Measurements from ENCODE around the gene MRPS27. TPM values are rescaled to one million over a fixed set of nuclear protein-coding genes. Genes with fewer than 3 reads are reported as not detected.
A peak's percentile ranks its signal among the peaks of the same experiment; 100 is the strongest.

The MRPS27 gene
- total RNA-seq, 4 donors from 2014 or later = 14.3 to 34.7 (median 27.9) TPM

GRCh38 chr5:72179816-72180440, 140.1 kb downstream of the MRPS27 start:
- Histone ChIP-seq H3K27me3 (no peaks in the 10 kb centered on the region), H3K4me1 (peaks cover 0 to 7% (median 5%) of the 10 kb centered on the region in 4 donors), H3K4me3 (peak overlapping the region in 2 of 4 donors; percentile 4 to 26), H3K36me3 (no peaks in the 10 kb centered on the region), H3K27ac (peak overlapping the region in 2 of 4 donors; percentile 23 to 60), H3K9me3 (no peaks in the 10 kb centered on the region)
- in situ Hi-C loops (cut with MboI; ENCODE audit: low pct_ligation_motif_present in 1 of 4, low pct_unique_long_range_greater_than_20kb in 1 of 4, low sequenced_read_pairs in 3 of 4) = no loop called here
- DNase-seq = no peak
- 74 to 84% methylated on average over 8 to 11 of the region's 11 CpGs for WGBS, 2 donors (ENCODE audit: low coverage in 1 of 2)
- intact Hi-C loops (cut with DNase I; ENCODE audit: low total_unique reads) = no loop called here
- TF ChIP-seq EP300 (IDR thresholded peaks at IDR 0.05; ENCODE audit: low read depth) = no peak
- no peak for TF ChIP-seq POLR2AphosphoS5 (IDR thresholded peaks at IDR 0.05)
- no peak for TF ChIP-seq POLR2A (IDR thresholded peaks at IDR 0.05)
- no peak for TF ChIP-seq CTCF (IDR thresholded peaks at IDR 0.05)

- intact Hi-C loops (cut with DNase I; ENCODE audit: low total_unique reads) (no loop called here), in situ Hi-C loops (cut with MboI; ENCODE audit: low pct_ligation_motif_present in 1 of 4, low pct_unique_long_range_greater_than_20kb in 1 of 4, low sequenced_read_pairs in 3 of 4) (no loop called here)
- no peaks in the 10 kb centered on the region for H3K27me3 ChIP-seq
- H3K4me1 ChIP-seq = peaks cover 0 to 7% (median 5%) of the 10 kb centered on the region in 4 donors
- peak overlapping the region; percentile 23 to 62 (median 60) for H3K27ac ChIP-seq
- TF ChIP-seq POLR2A (IDR thresholded peaks at IDR 0.05) = no peak
- no peak for TF ChIP-seq EP300 (IDR thresholded peaks at IDR 0.05; ENCODE audit: low read depth)
- TF ChIP-seq POLR2AphosphoS5 (IDR thresholded peaks at IDR 0.05) = no peak
- TF ChIP-seq CTCF (IDR thresholded peaks at IDR 0.05) = no peak
- WGBS, 2 donors (ENCODE audit: low coverage in 1 of 2) = 34 to 70% methylated on average over 3 to 29 of the region's 29 CpGs
- peak; percentile 26 for DNase-seq
- H3K36me3 ChIP-seq = no peaks in the 10 kb centered on the region
- H3K9me3 ChIP-seq = no peaks in the 10 kb centered on the region
- peak overlapping the region in 2 of 4 donors; percentile 4 to 26 for H3K4me3 ChIP-seq
Observed at GRCh38 chr5:72179028-72179815, 140.8 kb downstream of the MRPS27 start.

- H3K36me3 ChIP-seq = no peaks in the 10 kb centered on the region
- H3K27ac ChIP-seq = no peak overlapping the region
- in situ Hi-C loops (cut with MboI; ENCODE audit: low pct_ligation_motif_present in 1 of 4, low pct_unique_long_range_greater_than_20kb in 1 of 4, low sequenced_read_pairs in 3 of 4) = no loop called here
- no peak overlapping the region for H3K4me3 ChIP-seq
- 91 to 93% methylated on average over 2 to 3 of the region's 3 CpGs for whole genome bisulfite sequencing, 2 donors (ENCODE audit: low coverage in 1 of 2)
- TF ChIP-seq CTCF (IDR thresholded peaks at IDR 0.05) = no peak
- TF ChIP-seq POLR2A (IDR thresholded peaks at IDR 0.05) = no peak
- no peak for TF ChIP-seq POLR2AphosphoS5 (IDR thresholded peaks at IDR 0.05)
- TF ChIP-seq EP300 (IDR thresholded peaks at IDR 0.05; ENCODE audit: low read depth) = no peak
- no peaks in the 10 kb centered on the region for H3K27me3 ChIP-seq
- no peak for DNase-seq
- intact Hi-C loops (cut with DNase I; ENCODE audit: low total_unique reads) = no loop called here
- no peaks in the 10 kb centered on the region for H3K9me3 ChIP-seq
- peaks cover 0 to 7% (median 5%) of the 10 kb centered on the region in 4 donors for H3K4me1 ChIP-seq
Observed at GRCh38 chr5:72177538-72177937, 142.5 kb downstream of the MRPS27 start.

- DNase-seq = no peak
- Histone ChIP-seq H3K9me3 (no peaks in the 10 kb centered on the region), H3K4me1 (no peaks in the 10 kb centered on the region), H3K4me3 (no peak overlapping the region), H3K27me3 (peaks cover 4% of the 10 kb centered on the region), H3K36me3 (no peaks in the 10 kb centered on the region), H3K27ac (no peak overlapping the region)
- intact Hi-C loops (cut with DNase I; ENCODE audit: low total_unique reads) = no loop called here
- 79 to 83% methylated on average over 1 to 4 of the region's 4 CpGs for WGBS, 2 donors (ENCODE audit: low coverage in 1 of 2)
- TF ChIP-seq POLR2AphosphoS5 (IDR thresholded peaks at IDR 0.05) (no peak), EP300 (IDR thresholded peaks at IDR 0.05; ENCODE audit: low read depth) (no peak), CTCF (IDR thresholded peaks at IDR 0.05) (no peak), POLR2A (IDR thresholded peaks at IDR 0.05) (no peak)
- in situ Hi-C loops (cut with MboI; ENCODE audit: low pct_ligation_motif_present in 1 of 4, low pct_unique_long_range_greater_than_20kb in 1 of 4, low sequenced_read_pairs in 3 of 4) = no loop called here
Observed at GRCh38 chr5:72172786-72173185, 147.3 kb downstream of the MRPS27 start.

Data from transverse colon (tissue), 4 donors.